NT2/D1 (cell line): ENCODE measurements around the gene TBC1D22A.

Source experiments
- DNase-seq: peaks from one replicate; pipeline ENCODE4 v3.0.0-alpha.2; 2011; ENCODE audit warnings: low read depth, low spot score
- H3K27me3 ChIP-seq: 2 replicates; pipeline ENCODE4 v1.6.0; 2011; ENCODE audit warnings: mild to moderate bottlenecking; ENCODE audit not compliant: insufficient read length, insufficient read depth
- H3K36me3 ChIP-seq: 2 replicates; pipeline ENCODE4 v1.6.1; 2011; ENCODE audit warnings: mild to moderate bottlenecking, low read length, mixed read lengths; ENCODE audit not compliant: insufficient read depth, insufficient read length
- H3K4me1 ChIP-seq: 2 replicates; pipeline ENCODE4 v1.5.1; 2011; ENCODE audit not compliant: insufficient read depth, insufficient read length
- H3K4me3 ChIP-seq: 2 replicates; pipeline ENCODE4 v1.5.1; 2011; ENCODE audit warnings: low read depth; ENCODE audit not compliant: insufficient read length
- H3K9ac ChIP-seq: 2 replicates; pipeline ENCODE4 v1.6.0; 2011; ENCODE audit warnings: low read depth; ENCODE audit not compliant: insufficient read length
- H3K9me3 ChIP-seq: 2 replicates; pipeline ENCODE4 v1.5.1; 2011; ENCODE audit warnings: mild to moderate bottlenecking, low read length; ENCODE audit not compliant: insufficient read depth
- SUZ12 ChIP-seq: IDR thresholded peaks from 2 replicates; pipeline ENCODE4 v1.6.1; 2011; ENCODE audit not compliant: insufficient read length, insufficient read depth; ENCODE audit errors: extremely low read depth
- YY1 ChIP-seq: IDR thresholded peaks from 2 replicates; pipeline ENCODE4 v1.6.1; 2011; ENCODE audit not compliant: insufficient read length, insufficient read depth
- ZNF274 ChIP-seq: IDR thresholded peaks from 2 replicates; pipeline ENCODE4 v1.6.1; 2011; ENCODE audit warnings: mild to moderate bottlenecking, low read depth, low read length

TBC1D22A gene

DNA sequence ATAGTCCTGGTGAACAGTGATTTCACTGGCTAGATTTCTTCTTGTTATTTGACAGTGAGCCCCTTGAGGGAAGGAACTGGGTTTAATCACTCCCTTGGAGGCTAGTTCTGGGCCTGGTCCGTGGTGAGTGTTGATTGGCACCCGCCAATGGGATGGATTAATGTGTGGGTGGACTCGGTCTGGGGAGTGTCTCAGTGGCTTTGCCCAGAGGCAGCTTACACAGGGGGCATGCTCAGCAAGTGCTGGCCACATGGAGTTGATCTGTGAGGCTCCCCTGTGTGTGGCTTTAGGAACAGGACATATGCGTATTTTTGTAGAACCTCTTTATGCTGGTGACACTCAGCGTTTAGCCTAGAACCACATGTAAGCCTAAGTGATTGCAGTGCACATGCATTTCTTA lies 106.9 kb downstream of the TBC1D22A start:
- no peaks in the 10 kb centered on the region for H3K27me3 ChIP-seq
- no peak overlapping the region for H3K9ac ChIP-seq
- H3K4me1 ChIP-seq = peaks cover 2% of the 10 kb centered on the region
- H3K9me3 ChIP-seq = peaks cover 7% of the 10 kb centered on the region; the same call in 1 of the 2 replicates
- TF ChIP-seq YY1 (no peak), SUZ12 (no peak), ZNF274 (no peak)
- H3K4me3 ChIP-seq = no peak overlapping the region
- DNase-seq = no peak
- peaks cover 2% of the 10 kb centered on the region for H3K36me3 ChIP-seq

DNA sequence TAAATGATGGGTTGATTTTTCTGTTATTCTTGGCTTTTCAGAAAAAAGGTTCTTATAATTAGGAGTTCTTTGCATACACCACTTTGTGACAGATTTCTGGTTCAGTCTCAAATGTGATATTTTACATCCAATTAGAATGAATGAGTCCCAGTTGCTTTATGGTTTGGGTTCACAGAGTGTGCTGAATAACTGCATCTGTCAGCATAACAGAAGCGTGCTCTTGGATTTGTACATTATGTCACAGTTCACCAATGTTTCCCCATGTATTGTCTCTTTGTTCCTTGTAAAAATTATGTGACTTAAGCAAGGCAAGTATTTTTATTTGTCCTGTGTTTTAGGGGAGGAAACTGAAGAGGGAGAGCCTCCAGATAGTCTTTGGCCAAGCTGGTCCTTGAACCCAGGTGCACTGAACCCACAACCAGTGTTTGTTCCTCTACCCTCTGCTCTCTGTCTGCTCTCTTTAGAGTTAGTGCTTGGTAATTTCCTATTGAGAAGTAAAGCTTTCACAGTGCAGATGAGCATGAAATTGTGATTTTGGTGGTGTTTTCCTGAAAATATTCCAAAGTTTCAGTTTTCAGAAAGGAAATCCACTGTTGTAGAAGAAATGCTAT lies 107.5 kb downstream of the TBC1D22A start:
- Histone ChIP-seq H3K4me1 (peaks cover 2% of the 10 kb centered on the region), H3K9me3 (peaks cover 7% of the 10 kb centered on the region; the same call in 1 of the 2 replicates), H3K36me3 (peaks cover 2% of the 10 kb centered on the region), H3K4me3 (no peak overlapping the region), H3K27me3 (no peaks in the 10 kb centered on the region), H3K9ac (no peak overlapping the region)
- TF ChIP-seq ZNF274 (no peak), SUZ12 (no peak), YY1 (no peak)
- DNase-seq = no peak

DNA sequence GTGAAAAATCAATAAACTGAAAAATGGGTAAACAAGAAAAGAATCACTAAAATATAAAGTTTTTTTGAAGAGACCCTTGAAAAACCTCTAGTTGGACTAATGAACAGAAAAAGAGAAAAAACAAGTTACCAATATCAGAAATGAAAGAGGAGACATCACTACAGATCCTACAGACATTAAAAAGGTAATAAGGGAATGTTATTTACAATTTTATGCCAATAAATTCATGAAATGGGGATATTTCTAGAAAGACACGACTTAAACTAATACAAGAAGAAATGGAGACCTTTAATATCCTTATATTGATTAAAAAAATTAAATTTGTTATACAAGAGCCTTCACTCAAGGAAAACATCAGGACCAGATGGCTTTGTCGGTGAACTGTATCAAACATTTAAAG lies 109.4 kb downstream of the TBC1D22A start:
- no peaks in the 10 kb centered on the region for H3K27me3 ChIP-seq

DNA sequence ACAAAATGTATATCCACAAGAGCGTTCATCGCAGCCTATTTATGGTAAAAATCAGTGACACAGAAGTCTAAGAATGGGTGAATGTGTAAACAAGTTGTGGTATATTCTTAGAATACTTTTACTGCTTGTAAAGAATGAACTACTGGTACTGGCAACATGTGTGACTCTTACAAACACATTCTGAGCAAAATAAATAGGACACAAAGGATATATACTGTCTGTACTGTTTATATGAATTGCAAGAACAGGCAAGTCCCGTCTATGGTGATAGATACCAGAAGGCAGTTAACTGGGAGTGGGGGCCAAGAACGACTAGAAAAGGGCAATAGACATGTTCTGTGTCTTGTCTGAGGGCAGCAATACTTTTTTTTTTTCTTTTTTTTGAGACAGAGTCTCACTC lies 112.6 kb downstream of the TBC1D22A start:
- DNase-seq = no peak
- Histone ChIP-seq H3K36me3 (peaks cover 3% of the 10 kb centered on the region), H3K9me3 (no peaks in the 10 kb centered on the region; the same call in 1 of the 2 replicates), H3K27me3 (no peaks in the 10 kb centered on the region), H3K4me1 (no peaks in the 10 kb centered on the region), H3K4me3 (no peak overlapping the region), H3K9ac (no peak overlapping the region)
- TF ChIP-seq YY1 = no peak
- no peak for TF ChIP-seq SUZ12
- no peak for TF ChIP-seq ZNF274

More for the DNA sequence above, 109.4 kb downstream of the TBC1D22A start:
- Histone ChIP-seq H3K9me3 (peaks cover 7% of the 10 kb centered on the region; the same call in 1 of the 2 replicates), H3K9ac (no peak overlapping the region), H3K4me3 (no peak overlapping the region), H3K4me1 (peaks cover 2% of the 10 kb centered on the region), H3K36me3 (peaks cover 2% of the 10 kb centered on the region)
- no peak for DNase-seq
- TF ChIP-seq ZNF274 (no peak), YY1 (no peak), SUZ12 (no peak)

DNA sequence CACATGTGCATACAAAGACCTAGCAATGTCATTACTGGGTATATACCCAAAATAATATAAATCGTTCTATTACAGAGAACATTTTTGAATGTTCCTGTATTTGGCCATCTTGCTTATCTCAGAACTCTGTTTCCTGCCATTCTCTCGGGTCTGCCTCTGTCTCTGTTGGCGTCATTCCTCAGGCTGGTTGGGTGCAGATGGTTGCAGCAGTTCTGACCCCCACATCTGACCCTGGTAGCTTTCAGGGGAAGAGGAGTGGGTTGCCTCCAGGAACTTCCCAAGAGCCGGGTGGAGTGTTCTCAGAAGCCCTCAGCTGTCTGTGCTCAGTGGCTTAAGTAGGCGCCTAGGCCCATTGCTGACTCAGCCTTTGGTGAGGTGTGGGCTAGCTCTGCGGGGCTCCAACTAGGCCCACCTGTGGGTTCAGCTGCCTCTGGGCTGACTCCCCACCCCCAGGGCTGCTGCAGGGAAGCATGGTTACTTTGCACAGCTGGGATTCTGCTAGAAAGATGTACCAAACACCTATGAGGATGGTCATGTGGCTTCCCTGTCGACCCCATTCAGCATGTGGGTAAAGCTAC lies 114.0 kb downstream of the TBC1D22A start:
- no peak overlapping the region for H3K9ac ChIP-seq
- no peak for TF ChIP-seq ZNF274
- TF ChIP-seq YY1 = no peak
- TF ChIP-seq SUZ12 = no peak

DNA sequence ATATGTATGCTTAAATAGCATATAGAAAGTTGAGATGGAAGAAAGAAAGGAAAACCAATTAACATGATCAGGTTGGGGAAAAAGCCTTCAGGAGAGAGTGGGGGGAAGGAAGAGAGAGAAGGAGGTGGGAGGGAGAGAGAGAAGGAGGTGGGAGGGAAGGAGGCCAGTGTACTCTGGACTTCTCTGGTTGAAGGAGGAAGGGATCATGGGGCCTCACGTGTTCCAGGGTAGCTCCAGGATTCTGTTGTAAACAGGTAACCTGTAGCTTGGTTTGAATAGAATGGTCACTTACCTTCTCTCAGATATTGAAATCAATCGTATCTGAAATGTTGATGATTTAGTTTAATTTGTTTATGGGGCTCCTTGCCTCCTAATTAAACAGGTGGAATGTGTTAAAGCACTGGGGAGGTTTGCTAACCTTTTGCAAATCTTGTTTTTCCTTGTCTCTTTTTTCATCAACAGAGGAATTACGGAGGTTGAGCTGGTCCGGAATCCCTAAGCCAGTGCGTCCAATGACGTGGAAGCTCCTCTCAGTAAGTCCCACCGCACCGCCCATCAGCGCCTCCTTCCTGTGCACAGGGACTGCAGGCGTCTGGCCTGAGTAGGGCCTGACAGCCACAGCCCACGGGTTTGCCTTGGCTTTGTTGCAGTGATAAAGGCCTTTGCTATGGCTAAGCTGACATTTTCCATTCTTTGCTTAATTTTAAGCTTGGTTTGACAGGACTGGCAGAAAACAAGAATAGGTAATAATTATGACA lies 115.9 kb downstream of the TBC1D22A start:
- H3K36me3 ChIP-seq = peaks cover 3% of the 10 kb centered on the region
- no peak for DNase-seq

More for the DNA sequence above, 114.0 kb downstream of the TBC1D22A start:
- H3K27me3 ChIP-seq = no peaks in the 10 kb centered on the region
- H3K9me3 ChIP-seq = no peaks in the 10 kb centered on the region; the same call in 1 of the 2 replicates
- DNase-seq = no peak
- H3K4me1 ChIP-seq = no peaks in the 10 kb centered on the region
- peaks cover 3% of the 10 kb centered on the region for H3K36me3 ChIP-seq
- no peak overlapping the region for H3K4me3 ChIP-seq

DNA sequence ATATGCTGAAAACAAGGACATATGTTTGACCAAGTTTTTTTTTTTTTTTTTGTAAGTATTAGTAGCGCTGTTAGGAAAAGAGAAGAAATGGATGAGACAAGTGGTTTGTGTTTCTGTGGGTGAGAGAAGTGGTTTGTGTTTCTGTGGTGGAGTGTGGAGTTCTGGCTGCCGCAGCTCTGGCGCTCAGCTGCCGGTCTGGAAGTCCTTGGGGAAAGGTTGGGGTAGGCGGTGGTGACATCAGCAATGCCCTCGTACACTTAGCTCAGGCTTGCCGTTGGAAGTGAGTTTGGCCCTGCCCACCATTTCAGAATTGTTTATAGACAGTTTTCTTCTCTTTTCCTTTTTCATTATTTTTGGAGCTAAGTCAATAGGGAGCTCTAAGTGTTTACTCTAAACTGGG lies 116.6 kb downstream of the TBC1D22A start:
- Histone ChIP-seq H3K4me3 (no peak overlapping the region), H3K9me3 (no peaks in the 10 kb centered on the region), H3K4me1 (no peaks in the 10 kb centered on the region), H3K36me3 (peaks cover 4% of the 10 kb centered on the region), H3K9ac (no peak overlapping the region), H3K27me3 (no peaks in the 10 kb centered on the region)
- TF ChIP-seq YY1 (no peak), SUZ12 (no peak), ZNF274 (no peak)
- no peak for DNase-seq

More for the DNA sequence above, 115.9 kb downstream of the TBC1D22A start:
- H3K4me3 ChIP-seq = no peak overlapping the region
- TF ChIP-seq SUZ12 = no peak
- no peak for TF ChIP-seq YY1
- TF ChIP-seq ZNF274 = no peak
- no peaks in the 10 kb centered on the region for H3K4me1 ChIP-seq
- H3K27me3 ChIP-seq = no peaks in the 10 kb centered on the region
- H3K9ac ChIP-seq = no peak overlapping the region
- no peaks in the 10 kb centered on the region for H3K9me3 ChIP-seq
